Endodermal cell (in vitro differentiated cells): ENCODE results near the gene SFSWAP. TPM values are rescaled to one million over a fixed set of nuclear protein-coding genes. Genes with fewer than 3 reads are reported as not detected.

Source experiments
- DNase-seq: peaks from one replicate; pipeline ENCODE4 v3.0.0-alpha.2; 2017
- H3K27ac ChIP-seq: 2 replicates; pipeline ENCODE4 v1.5.1; 2013; ENCODE audit warnings: mild to moderate bottlenecking, low read depth, low read length, moderate library complexity
- H3K27me3 ChIP-seq: 2 replicates; pipeline ENCODE4 v1.6.1; 2013; ENCODE audit warnings: mild to moderate bottlenecking, low read length, moderate library complexity; ENCODE audit not compliant: insufficient read depth, control insufficient read depth, poor library complexity, severe bottlenecking
- H3K36me3 ChIP-seq: 2 replicates; pipeline ENCODE4 v1.7.0; 2013; ENCODE audit warnings: mild to moderate bottlenecking, low read length, moderate library complexity; ENCODE audit not compliant: control insufficient read depth, insufficient read depth
- H3K4me1 ChIP-seq: one replicate; pipeline ENCODE4 v1.7.0; 2013; ENCODE audit warnings: low read length; ENCODE audit not compliant: control insufficient read depth, insufficient read depth
- H3K4me3 ChIP-seq: 2 replicates; pipeline ENCODE4 v1.5.1; 2013; ENCODE audit warnings: mild to moderate bottlenecking, low read length, moderate library complexity
- H3K9ac ChIP-seq: 2 replicates; pipeline ENCODE4 v1.6.1; 2013; ENCODE audit warnings: mild to moderate bottlenecking, low read length, moderate library complexity; ENCODE audit not compliant: poor library complexity, severe bottlenecking; ENCODE audit errors: extremely low read depth
- H3K9me3 ChIP-seq: 2 replicates; pipeline ENCODE4 v1.6.1; 2013; ENCODE audit warnings: mild to moderate bottlenecking, low read length, moderate library complexity; ENCODE audit not compliant: control insufficient read depth
- H3K27ac Mint-ChIP-seq: 2 replicates; pipeline ENCODE4 v1.8.0; 2020; ENCODE audit warnings: mixed read lengths
- H3K27me3 Mint-ChIP-seq: 2 replicates; pipeline ENCODE4 v1.8.0; 2021; ENCODE audit warnings: mild to moderate bottlenecking, mixed read lengths; ENCODE audit not compliant: insufficient read depth
- H3K36me3 Mint-ChIP-seq: 2 replicates; pipeline ENCODE4 v1.8.0; 2020; ENCODE audit warnings: low read depth, mixed read lengths
- H3K4me1 Mint-ChIP-seq: 2 replicates; pipeline ENCODE4 v1.8.0; 2020; ENCODE audit warnings: mixed read lengths
- H3K4me3 Mint-ChIP-seq: 2 replicates; pipeline ENCODE4 v1.8.0; 2020; ENCODE audit warnings: mild to moderate bottlenecking, moderate library complexity, mixed read lengths
- H3K9me3 Mint-ChIP-seq: 2 replicates; pipeline ENCODE4 v1.8.0; 2020; ENCODE audit warnings: mild to moderate bottlenecking, mixed read lengths
- WGBS, 2 experiments: methylation state at CpG; one replicate each; pipeline versions ENCODE4 v1.1.5 to v1.1.7; 2013; ENCODE audit warnings: missing lambda C conversion rate in 2 of 2, mixed read lengths in 1 of 2; ENCODE audit not compliant: insufficient coverage in 1 of 2, insufficient read length in 1 of 2; 5-methylcytosine and 5-hydroxymethylcytosine counted together
- total RNA-seq, 2 donors: library from RNA; stranded (reverse); fragmentation: NEBNext Ultra II Directional in 1 of 2; extraction: Animal tissue kit (Norgen Biotek cat#: 25700) in 1 of 2; gene quantifications; 2 replicates in 1 of 2; 3 replicates in 1 of 2; pipeline ENCODE4 v1.2.1, GENCODE V29; 2021
- TF ChIP-seq, protein P1 (sequence below): fragments of 200-600 bp; sonication (generic); conservative IDR thresholded peaks from 2 replicates; pipeline ENCODE4 v1.5.0; 2021; ENCODE audit warnings: antibody characterized with exemption, mild to moderate bottlenecking

SFSWAP gene
- total RNA-seq, 2 donors from 2014 or later, result 50.0 to 52.3 TPM

GRCh38 chr12:131795064-131795463 lies 84.2 kb downstream of the SFSWAP start:
- H3K4me1 ChIP-seq, result peaks cover 4% of the 10 kb centered on the region
- TF ChIP-seq, protein P1, sequence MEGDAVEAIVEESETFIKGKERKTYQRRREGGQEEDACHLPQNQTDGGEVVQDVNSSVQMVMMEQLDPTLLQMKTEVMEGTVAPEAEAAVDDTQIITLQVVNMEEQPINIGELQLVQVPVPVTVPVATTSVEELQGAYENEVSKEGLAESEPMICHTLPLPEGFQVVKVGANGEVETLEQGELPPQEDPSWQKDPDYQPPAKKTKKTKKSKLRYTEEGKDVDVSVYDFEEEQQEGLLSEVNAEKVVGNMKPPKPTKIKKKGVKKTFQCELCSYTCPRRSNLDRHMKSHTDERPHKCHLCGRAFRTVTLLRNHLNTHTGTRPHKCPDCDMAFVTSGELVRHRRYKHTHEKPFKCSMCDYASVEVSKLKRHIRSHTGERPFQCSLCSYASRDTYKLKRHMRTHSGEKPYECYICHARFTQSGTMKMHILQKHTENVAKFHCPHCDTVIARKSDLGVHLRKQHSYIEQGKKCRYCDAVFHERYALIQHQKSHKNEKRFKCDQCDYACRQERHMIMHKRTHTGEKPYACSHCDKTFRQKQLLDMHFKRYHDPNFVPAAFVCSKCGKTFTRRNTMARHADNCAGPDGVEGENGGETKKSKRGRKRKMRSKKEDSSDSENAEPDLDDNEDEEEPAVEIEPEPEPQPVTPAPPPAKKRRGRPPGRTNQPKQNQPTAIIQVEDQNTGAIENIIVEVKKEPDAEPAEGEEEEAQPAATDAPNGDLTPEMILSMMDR, result no peak
- peaks cover 6% of the 10 kb centered on the region for H3K9me3 Mint-ChIP-seq
- H3K36me3 ChIP-seq, result peaks cover 39% of the 10 kb centered on the region
- no peak for DNase-seq
- H3K27me3 Mint-ChIP-seq, result no peaks in the 10 kb centered on the region
- no peak overlapping the region for H3K4me3 ChIP-seq
- H3K27ac ChIP-seq, result no peak overlapping the region
- H3K27ac Mint-ChIP-seq, result no peak overlapping the region
- no peaks in the 10 kb centered on the region for H3K9me3 ChIP-seq
- H3K4me1 Mint-ChIP-seq, result peaks cover 6% of the 10 kb centered on the region
- H3K36me3 Mint-ChIP-seq, result peaks cover 70% of the 10 kb centered on the region
- WGBS, 2 experiments, result 89 to 92% methylated on average over 7 to 14 of the region's 14 CpGs
- no peaks in the 10 kb centered on the region for H3K27me3 ChIP-seq
- no peak overlapping the region for H3K4me3 Mint-ChIP-seq
- H3K9ac ChIP-seq, result no peak overlapping the region

GRCh38 chr12:131795690-131796410 lies 85.0 kb downstream of the SFSWAP start:
- no peaks in the 10 kb centered on the region for H3K27me3 ChIP-seq
- WGBS, 2 experiments, result 78 to 97% methylated on average over 6 to 12 of the region's 15 CpGs
- H3K4me3 Mint-ChIP-seq, result no peak overlapping the region
- H3K4me1 Mint-ChIP-seq, result peaks cover 6% of the 10 kb centered on the region
- peaks cover 70% of the 10 kb centered on the region for H3K36me3 Mint-ChIP-seq
- no peak overlapping the region for H3K9ac ChIP-seq
- no peak overlapping the region for H3K4me3 ChIP-seq
- DNase-seq, result peak; percentile 78
- peaks cover 4% of the 10 kb centered on the region for H3K4me1 ChIP-seq
- peaks cover 36% of the 10 kb centered on the region for H3K36me3 ChIP-seq
- no peak overlapping the region for H3K27ac ChIP-seq
- H3K9me3 ChIP-seq, result no peaks in the 10 kb centered on the region
- peaks cover 4% of the 10 kb centered on the region for H3K9me3 Mint-ChIP-seq
- TF ChIP-seq, protein P1, result no peak
- H3K27ac Mint-ChIP-seq, result peak overlapping the region; percentile 68
- H3K27me3 Mint-ChIP-seq, result no peaks in the 10 kb centered on the region

DNA sequence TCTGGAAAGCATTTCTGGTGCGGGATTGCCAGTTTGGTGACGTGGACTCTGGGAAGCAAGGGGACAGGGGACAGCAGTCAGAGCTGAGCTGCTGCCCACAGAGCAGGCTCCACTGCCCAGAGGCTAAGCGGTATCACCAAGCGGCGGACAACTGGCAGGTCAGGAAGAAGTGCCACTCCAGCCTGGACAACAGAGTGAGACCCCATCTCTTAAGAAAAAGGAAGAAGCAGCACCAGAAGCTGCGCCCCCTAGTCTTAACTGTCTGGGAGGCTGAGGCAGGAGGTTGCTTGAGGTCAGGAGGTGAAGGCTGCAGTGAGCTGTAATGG lies 85.5 kb downstream of the SFSWAP start:
- H3K27ac ChIP-seq, result no peak overlapping the region
- WGBS, 2 experiments, result 99 to 100% methylated on average over 3 to 6 of the region's 6 CpGs

More for the DNA sequence above, 85.5 kb downstream of the SFSWAP start:
- H3K27me3 Mint-ChIP-seq, result no peaks in the 10 kb centered on the region
- TF ChIP-seq, protein P1, result no peak
- peak overlapping the region; percentile 68 for H3K27ac Mint-ChIP-seq
- H3K36me3 Mint-ChIP-seq, result peaks cover 68% of the 10 kb centered on the region
- H3K4me1 ChIP-seq, result peaks cover 4% of the 10 kb centered on the region
- H3K4me3 Mint-ChIP-seq, result no peak overlapping the region
- DNase-seq, result no peak
- no peak overlapping the region for H3K9ac ChIP-seq
- H3K27me3 ChIP-seq, result no peaks in the 10 kb centered on the region
- H3K4me3 ChIP-seq, result no peak overlapping the region
- peaks cover 34% of the 10 kb centered on the region for H3K36me3 ChIP-seq
- H3K9me3 Mint-ChIP-seq, result peaks cover 2% of the 10 kb centered on the region
- peaks cover 6% of the 10 kb centered on the region for H3K4me1 Mint-ChIP-seq
- no peaks in the 10 kb centered on the region for H3K9me3 ChIP-seq
